ENCODE results near the gene KCNK13.

DNA sequence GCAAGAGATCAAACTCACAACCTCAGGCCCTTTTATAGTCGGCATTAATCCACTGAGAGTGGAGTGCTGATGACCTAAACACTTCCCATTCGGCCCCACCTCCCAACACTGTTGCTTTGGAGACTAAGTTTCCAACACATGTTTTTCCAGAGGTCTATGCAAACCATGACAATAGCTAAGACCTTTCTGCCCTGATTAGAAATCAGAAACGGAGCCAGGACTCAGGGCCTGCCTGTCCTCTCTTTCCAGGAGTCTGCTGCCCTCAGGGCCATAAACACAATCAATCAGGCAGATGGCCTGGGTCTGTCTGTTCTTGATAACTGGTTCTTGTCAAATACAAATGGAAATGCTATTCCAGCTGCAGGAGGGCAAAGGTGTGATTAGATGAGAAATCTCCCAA is 97.4 kb downstream of the KCNK13 start:
- TF ChIP-seq, protein P1, sequence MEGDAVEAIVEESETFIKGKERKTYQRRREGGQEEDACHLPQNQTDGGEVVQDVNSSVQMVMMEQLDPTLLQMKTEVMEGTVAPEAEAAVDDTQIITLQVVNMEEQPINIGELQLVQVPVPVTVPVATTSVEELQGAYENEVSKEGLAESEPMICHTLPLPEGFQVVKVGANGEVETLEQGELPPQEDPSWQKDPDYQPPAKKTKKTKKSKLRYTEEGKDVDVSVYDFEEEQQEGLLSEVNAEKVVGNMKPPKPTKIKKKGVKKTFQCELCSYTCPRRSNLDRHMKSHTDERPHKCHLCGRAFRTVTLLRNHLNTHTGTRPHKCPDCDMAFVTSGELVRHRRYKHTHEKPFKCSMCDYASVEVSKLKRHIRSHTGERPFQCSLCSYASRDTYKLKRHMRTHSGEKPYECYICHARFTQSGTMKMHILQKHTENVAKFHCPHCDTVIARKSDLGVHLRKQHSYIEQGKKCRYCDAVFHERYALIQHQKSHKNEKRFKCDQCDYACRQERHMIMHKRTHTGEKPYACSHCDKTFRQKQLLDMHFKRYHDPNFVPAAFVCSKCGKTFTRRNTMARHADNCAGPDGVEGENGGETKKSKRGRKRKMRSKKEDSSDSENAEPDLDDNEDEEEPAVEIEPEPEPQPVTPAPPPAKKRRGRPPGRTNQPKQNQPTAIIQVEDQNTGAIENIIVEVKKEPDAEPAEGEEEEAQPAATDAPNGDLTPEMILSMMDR (IDR thresholded peaks at IDR 0.05): no peak
- TF ChIP-seq SIN3A (IDR thresholded peaks at IDR 0.05; ENCODE audit: borderline replicate concordance, insufficient read depth, low read depth, low read length): no peak
- no peak for TF ChIP-seq POLR2AphosphoS5 (IDR thresholded peaks at IDR 0.05; ENCODE audit: low read depth, low read length)
- no peak for TF ChIP-seq TCF7L2 (IDR thresholded peaks at IDR 0.05; ENCODE audit: low read depth, low read length)
- TF ChIP-seq, protein P2, sequence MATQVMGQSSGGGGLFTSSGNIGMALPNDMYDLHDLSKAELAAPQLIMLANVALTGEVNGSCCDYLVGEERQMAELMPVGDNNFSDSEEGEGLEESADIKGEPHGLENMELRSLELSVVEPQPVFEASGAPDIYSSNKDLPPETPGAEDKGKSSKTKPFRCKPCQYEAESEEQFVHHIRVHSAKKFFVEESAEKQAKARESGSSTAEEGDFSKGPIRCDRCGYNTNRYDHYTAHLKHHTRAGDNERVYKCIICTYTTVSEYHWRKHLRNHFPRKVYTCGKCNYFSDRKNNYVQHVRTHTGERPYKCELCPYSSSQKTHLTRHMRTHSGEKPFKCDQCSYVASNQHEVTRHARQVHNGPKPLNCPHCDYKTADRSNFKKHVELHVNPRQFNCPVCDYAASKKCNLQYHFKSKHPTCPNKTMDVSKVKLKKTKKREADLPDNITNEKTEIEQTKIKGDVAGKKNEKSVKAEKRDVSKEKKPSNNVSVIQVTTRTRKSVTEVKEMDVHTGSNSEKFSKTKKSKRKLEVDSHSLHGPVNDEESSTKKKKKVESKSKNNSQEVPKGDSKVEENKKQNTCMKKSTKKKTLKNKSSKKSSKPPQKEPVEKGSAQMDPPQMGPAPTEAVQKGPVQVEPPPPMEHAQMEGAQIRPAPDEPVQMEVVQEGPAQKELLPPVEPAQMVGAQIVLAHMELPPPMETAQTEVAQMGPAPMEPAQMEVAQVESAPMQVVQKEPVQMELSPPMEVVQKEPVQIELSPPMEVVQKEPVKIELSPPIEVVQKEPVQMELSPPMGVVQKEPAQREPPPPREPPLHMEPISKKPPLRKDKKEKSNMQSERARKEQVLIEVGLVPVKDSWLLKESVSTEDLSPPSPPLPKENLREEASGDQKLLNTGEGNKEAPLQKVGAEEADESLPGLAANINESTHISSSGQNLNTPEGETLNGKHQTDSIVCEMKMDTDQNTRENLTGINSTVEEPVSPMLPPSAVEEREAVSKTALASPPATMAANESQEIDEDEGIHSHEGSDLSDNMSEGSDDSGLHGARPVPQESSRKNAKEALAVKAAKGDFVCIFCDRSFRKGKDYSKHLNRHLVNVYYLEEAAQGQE (IDR thresholded peaks at IDR 0.05; ENCODE audit: insufficient read depth in 1 of 2, low read depth in 2 of 2, low read length in 1 of 2): no peak

Data from Panc1 (cell line).